ENCODE results near the gene COA8. TPM values are rescaled to one million over a fixed set of nuclear protein-coding genes. Genes with fewer than 3 reads are reported as not detected.

Gene COA8
- total and polyA plus RNA-seq, 10 of the 15 experiments (the other 5 are each of a cell fraction or from before 2014, with no cell fraction given) = 6.1 to 69.5 (median 25.8) TPM

- TF ChIP-seq JUND (IDR thresholded peaks at IDR 0.05; ENCODE audit: low read depth, low read length) = no peak
- no peak for TF ChIP-seq BMI1 (IDR thresholded peaks at IDR 0.05; ENCODE audit: borderline replicate concordance)
- no peak for TF ChIP-seq ATF2 (IDR thresholded peaks at IDR 0.05; ENCODE audit: low read length)
- no peak for TF ChIP-seq MTA3 (IDR thresholded peaks at IDR 0.05; ENCODE audit: borderline replicate concordance, low read length)
Observed at GRCh38 chr14:103542605-103543088, 20.1 kb upstream of the COA8 start (continued).

GRCh38 chr14:103543140-103543539 lies 19.6 kb upstream of the COA8 start:
- intact Hi-C loops (cut with micrococcal nuclease; ENCODE audit: unreplicated experiment) = no loop called here
- TF ChIP-seq MYB (IDR thresholded peaks at IDR 0.05; ENCODE audit: borderline replicate concordance, low read depth, low read length) (no peak), MLLT1 (IDR thresholded peaks at IDR 0.05) (no peak), TCF12 (IDR thresholded peaks at IDR 0.05; ENCODE audit: low read depth, low read length) (no peak), WRNIP1 (IDR thresholded peaks at IDR 0.05; ENCODE audit: borderline replicate concordance, low read depth, low read length) (no peak), ZBTB33 (IDR thresholded peaks at IDR 0.05) (no peak), NRF1 (conservative IDR thresholded peaks at IDR 0.05; ENCODE audit: low read depth, low read length) (no peak), EGR1 (IDR thresholded peaks at IDR 0.05; ENCODE audit: borderline replicate concordance in 1 of 2, low read depth in 2 of 2, low read length in 2 of 2) (no peak), MXI1 (IDR thresholded peaks at IDR 0.05; ENCODE audit: low read depth, low read length) (no peak), SKIL (IDR thresholded peaks at IDR 0.05; ENCODE audit: low read depth, poor library complexity, severe bottlenecking) (no peak), IRF3 (IDR thresholded peaks at IDR 0.05) (no peak), EED (IDR thresholded peaks at IDR 0.05; ENCODE audit: low read depth) (no peak)

More at GRCh38 chr14:103543140-103543539, 19.6 kb upstream of the COA8 start:
- H3K4me1 ChIP-seq (ENCODE audit: control insufficient read depth, insufficient read depth, low read length) = no peaks in the 10 kb centered on the region
- H4K20me1 ChIP-seq (ENCODE audit: control insufficient read depth, insufficient read depth) = no peaks in the 10 kb centered on the region
- H3K4me2 ChIP-seq (ENCODE audit: control insufficient read depth, insufficient read depth) = no peak overlapping the region
- no TSS peak for BruUV-seq (replicated peaks)
- H3K9ac ChIP-seq (ENCODE audit: control insufficient read depth, insufficient read depth, low read length) = no peak overlapping the region
- CTCF ChIA-PET = interaction anchor here (2.8 to 5.7 kb wide), 2 partner anchors 25 kb away, joined by 16 to 53 read pairs; no protein-coding TSS in a partner anchor
- SMC1A ChIA-PET (ENCODE audit: uncharacterized antibody, unreplicated experiment) = interaction anchor here (1.9 kb wide), 1 partner anchor 22 kb away, joined by 5 read pairs; no protein-coding TSS in a partner anchor
- no peak overlapping the region for H2AFZ ChIP-seq (ENCODE audit: control insufficient read depth, low read depth, low read length)
- in situ Hi-C loops (cut with MboI) = no loop called here
- no peak overlapping the region for H3K4me3 ChIP-seq
- H3K79me2 ChIP-seq (ENCODE audit: control insufficient read depth, insufficient read depth, low read length) = no peaks in the 10 kb centered on the region
- DNase-seq (ENCODE audit: low read depth, low spot score) = no peak
- POLR2A ChIA-PET = interaction anchor here (1.3 kb wide), 1 partner anchor 23 kb away, joined by 4 read pairs; no protein-coding TSS in a partner anchor
- no peaks in the 10 kb centered on the region for H3K9me3 ChIP-seq (replicated peaks; ENCODE audit: control insufficient read depth, insufficient read depth, low read length)
- RAD21 ChIA-PET (ENCODE audit: unreplicated experiment) = no interaction called here
- no peaks in the 10 kb centered on the region for H3K36me3 ChIP-seq (ENCODE audit: control insufficient read depth in 2 of 2, insufficient read depth in 2 of 2, low read length in 1 of 2)
- H3K27ac ChIP-seq (ENCODE audit: control insufficient read depth, insufficient read depth) = no peak overlapping the region
- FAIRE-seq = no peak
- WGBS (ENCODE audit: insufficient coverage, insufficient replicate concordance, low lambda C conversion rate, missing lambda C conversion rate) = 52% methylated on average over 10 of the region's 10 CpGs
- H3K27me3 ChIP-seq (replicated peaks in 1 of 2; ENCODE audit: control insufficient read depth in 2 of 2, insufficient read depth in 2 of 2, low read length in 1 of 2) = no peaks in the 10 kb centered on the region
- no peak for ATAC-seq
